Activated CD4-positive, alpha-beta T cell treated with anti-CD3 and anti-CD28 coated beads, Interleukin-2, amount 50 U/mL, for 16 hours (primary cell): ENCODE results near the gene TRIP13.
"Not testable (repeated sequence)": the region's sequence is repeated elsewhere in the genome, so short reads cannot be mapped to it uniquely, and the experiment has no call there.

Source experiments
- DNase-seq: peaks from one replicate; pipeline ENCODE4 v3.0.0-alpha.2; 2020

Gene TRIP13

GRCh38 chr5:921456-922435 lies 29.1 kb downstream of the TRIP13 start:
- DNase-seq: no peak

- no peak for DNase-seq
Observed at GRCh38 chr5:922436-923280, 30.0 kb downstream of the TRIP13 start.

GRCh38 chr5:923281-923873 lies 30.7 kb downstream of the TRIP13 start:
- DNase-seq: peak; percentile 70

GRCh38 chr5:926417-927171 lies 33.9 kb downstream of the TRIP13 start:
- DNase-seq: no peak

GRCh38 chr5:927172-928015 lies 34.7 kb downstream of the TRIP13 start:
- DNase-seq: no peak

- DNase-seq: not testable (repeated sequence)
Observed at GRCh38 chr5:929182-929581, 36.5 kb downstream of the TRIP13 start.

- DNase-seq: no peak
Observed at GRCh38 chr5:929596-929995, 36.9 kb downstream of the TRIP13 start.

GRCh38 chr5:930866-931265 lies 38.2 kb downstream of the TRIP13 start:
- DNase-seq: no peak

- DNase-seq: no peak
Observed at GRCh38 chr5:931570-932145, 39.0 kb downstream of the TRIP13 start.

- no peak for DNase-seq
Observed at GRCh38 chr5:932151-932627, 39.5 kb downstream of the TRIP13 start.

- no peak for DNase-seq
Observed at GRCh38 chr5:932628-933250, 40.1 kb downstream of the TRIP13 start.

GRCh38 chr5:933251-933861 lies 40.7 kb downstream of the TRIP13 start:
- DNase-seq: no peak

- DNase-seq: not testable (repeated sequence)
Observed at GRCh38 chr5:933951-934350, 41.3 kb downstream of the TRIP13 start.

GRCh38 chr5:934381-934967 lies 41.8 kb downstream of the TRIP13 start:
- DNase-seq: not testable (repeated sequence)

GRCh38 chr5:935510-936084 lies 42.9 kb downstream of the TRIP13 start:
- DNase-seq: no peak

GRCh38 chr5:936149-937144 lies 43.8 kb downstream of the TRIP13 start:
- DNase-seq: no peak

GRCh38 chr5:937151-937924 lies 44.7 kb downstream of the TRIP13 start:
- no peak for DNase-seq
